ENCODE data around the gene SLC5A11. TPM values are rescaled to one million over a fixed set of nuclear protein-coding genes. Genes with fewer than 3 reads are reported as not detected.

SLC5A11 gene
- total RNA-seq, 1 experiment from 2014 or later = 0.47 TPM

GRCh38 chr16:24939224-24939623 is 93.5 kb downstream of the SLC5A11 start:
- H3K4me2 ChIP-seq (ENCODE audit: low read length) = no peak overlapping the region
- H3K27ac ChIP-seq (ENCODE audit: low read depth, low read length) = no peak overlapping the region
- H3K4me3 ChIP-seq (replicated peaks in 1 of 2; ENCODE audit: low read depth in 1 of 2, low read length in 2 of 2) = no peak overlapping the region
- no peaks in the 10 kb centered on the region for H4K20me1 ChIP-seq (ENCODE audit: insufficient read depth)
- no peaks in the 10 kb centered on the region for H3K4me1 ChIP-seq (ENCODE audit: control insufficient read depth in 1 of 2, insufficient read depth in 2 of 2, low read length in 2 of 2)
- ChIA-PET RAD21 (ENCODE audit: low non-redundant PET in 1 of 2, low total read pairs in 2 of 2, uncharacterized antibody in 2 of 2, unreplicated experiment in 2 of 2) (no interaction called here), POLR2A (no interaction called here), CTCF (no interaction called here)
- no peak overlapping the region for H2AFZ ChIP-seq (ENCODE audit: low read depth, low read length, poor library complexity, severe bottlenecking)
- H3K36me3 ChIP-seq (ENCODE audit: control insufficient read depth in 1 of 2, insufficient read depth in 2 of 2, low read length in 2 of 2) = peaks cover 5 to 23% of the 10 kb centered on the region in 2 experiments; a peak in 2 of 4 replicates
- H3K9me3 ChIP-seq (ENCODE audit: control insufficient read depth in 1 of 2, insufficient read depth in 1 of 2, low read depth in 1 of 2, low read length in 2 of 2) = no peaks in the 10 kb centered on the region
- no peaks in the 10 kb centered on the region for H3K79me2 ChIP-seq (ENCODE audit: insufficient read depth, low read length)
- H3K9ac ChIP-seq (ENCODE audit: low read length) = no peak overlapping the region
- H3K9me2 ChIP-seq (ENCODE audit: insufficient read depth) = no peaks in the 10 kb centered on the region
- no TSS peak for BruUV-seq (replicated peaks)
- DNase-seq (ENCODE audit: low read depth, low spot score) (no peak), ATAC-seq (no peak)
- no peak for TF ChIP-seq CEBPB (IDR thresholded peaks at IDR 0.05; ENCODE audit: low read depth)
- H3K27me3 ChIP-seq (ENCODE audit: insufficient read depth, low read length) = no peaks in the 10 kb centered on the region
- intact Hi-C loops (cut with micrococcal nuclease) = no loop called here

DNA sequence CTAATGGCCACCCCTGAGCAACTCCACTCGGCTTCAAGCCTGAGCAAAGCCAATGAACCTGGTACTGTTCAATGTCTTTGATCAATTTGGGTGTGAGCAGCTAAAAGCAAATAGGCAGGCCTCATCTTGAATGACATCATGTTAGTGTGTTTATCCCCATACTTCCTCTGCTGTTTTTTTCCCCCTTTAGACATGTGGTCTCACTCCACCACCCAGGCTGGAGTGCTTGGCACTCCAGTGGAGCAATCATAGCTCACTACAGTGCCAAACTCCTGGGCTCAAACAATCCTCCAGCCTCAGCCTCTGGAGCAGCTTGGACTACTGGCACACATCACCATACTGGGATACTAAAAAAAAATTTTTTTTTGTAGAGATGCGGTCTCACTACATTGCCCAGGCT is 94.0 kb downstream of the SLC5A11 start:
- Histone ChIP-seq H3K36me3 (ENCODE audit: control insufficient read depth in 1 of 2, insufficient read depth in 2 of 2, low read length in 2 of 2) (peaks cover 5 to 23% of the 10 kb centered on the region in 2 experiments; a peak in 2 of 4 replicates), H3K4me1 (ENCODE audit: control insufficient read depth in 1 of 2, insufficient read depth in 2 of 2, low read length in 2 of 2) (no peaks in the 10 kb centered on the region)
- RAD21 ChIA-PET (ENCODE audit: low non-redundant PET in 1 of 2, low total read pairs in 2 of 2, uncharacterized antibody in 2 of 2, unreplicated experiment in 2 of 2) = interaction anchor here in 1 of 2 experiments (0.6 kb wide), 1 partner anchor 1003 kb away, joined by 3 read pairs; no protein-coding TSS in a partner anchor
- no peak for TF ChIP-seq EZH2phosphoT487 (IDR thresholded peaks at IDR 0.05; ENCODE audit: borderline replicate concordance)
- no peak for TF ChIP-seq SP1 (IDR thresholded peaks at IDR 0.05; ENCODE audit: low read depth)
- no peak for TF ChIP-seq JUND (IDR thresholded peaks at IDR 0.05)
- TF ChIP-seq CEBPB (IDR thresholded peaks at IDR 0.05; ENCODE audit: low read depth) = no peak
- TF ChIP-seq ATF3 (IDR thresholded peaks at IDR 0.05) = no peak
- TF ChIP-seq EZH2 (IDR thresholded peaks at IDR 0.05) = no peak
- TF ChIP-seq TCF7L2 (IDR thresholded peaks at IDR 0.05; ENCODE audit: borderline replicate concordance, extremely low read depth, insufficient read depth, insufficient read length) = no peak
- no peak for TF ChIP-seq MAX (IDR thresholded peaks at IDR 0.05)
- no peak for TF ChIP-seq CBX3 (IDR thresholded peaks at IDR 0.05; ENCODE audit: low read depth)
- no peak for TF ChIP-seq REST (IDR thresholded peaks at IDR 0.05; ENCODE audit: low read depth)
- TF ChIP-seq EGR1 (IDR thresholded peaks at IDR 0.05; ENCODE audit: low read depth) = no peak
- TF ChIP-seq, protein P1, sequence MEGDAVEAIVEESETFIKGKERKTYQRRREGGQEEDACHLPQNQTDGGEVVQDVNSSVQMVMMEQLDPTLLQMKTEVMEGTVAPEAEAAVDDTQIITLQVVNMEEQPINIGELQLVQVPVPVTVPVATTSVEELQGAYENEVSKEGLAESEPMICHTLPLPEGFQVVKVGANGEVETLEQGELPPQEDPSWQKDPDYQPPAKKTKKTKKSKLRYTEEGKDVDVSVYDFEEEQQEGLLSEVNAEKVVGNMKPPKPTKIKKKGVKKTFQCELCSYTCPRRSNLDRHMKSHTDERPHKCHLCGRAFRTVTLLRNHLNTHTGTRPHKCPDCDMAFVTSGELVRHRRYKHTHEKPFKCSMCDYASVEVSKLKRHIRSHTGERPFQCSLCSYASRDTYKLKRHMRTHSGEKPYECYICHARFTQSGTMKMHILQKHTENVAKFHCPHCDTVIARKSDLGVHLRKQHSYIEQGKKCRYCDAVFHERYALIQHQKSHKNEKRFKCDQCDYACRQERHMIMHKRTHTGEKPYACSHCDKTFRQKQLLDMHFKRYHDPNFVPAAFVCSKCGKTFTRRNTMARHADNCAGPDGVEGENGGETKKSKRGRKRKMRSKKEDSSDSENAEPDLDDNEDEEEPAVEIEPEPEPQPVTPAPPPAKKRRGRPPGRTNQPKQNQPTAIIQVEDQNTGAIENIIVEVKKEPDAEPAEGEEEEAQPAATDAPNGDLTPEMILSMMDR (IDR thresholded peaks at IDR 0.05 in 2 of 3, conservative IDR thresholded peaks at IDR 0.05 in 1 of 3; ENCODE audit: borderline replicate concordance in 1 of 3, insufficient read depth in 1 of 3, low read depth in 2 of 3, low read length in 2 of 3) = no peak

More for the DNA sequence above, 94.0 kb downstream of the SLC5A11 start:
- no peaks in the 10 kb centered on the region for H4K20me1 ChIP-seq (ENCODE audit: insufficient read depth)
- no peak overlapping the region for H3K4me2 ChIP-seq (ENCODE audit: low read length)
- ChIA-PET POLR2A (no interaction called here), CTCF (no interaction called here)
- intact Hi-C loops (cut with micrococcal nuclease) = no loop called here
- H3K9me2 ChIP-seq (ENCODE audit: insufficient read depth) = no peaks in the 10 kb centered on the region
- H3K27ac ChIP-seq (ENCODE audit: low read depth, low read length) = no peak overlapping the region
- no peak for DNase-seq (ENCODE audit: low read depth, low spot score)
- H3K4me3 ChIP-seq (replicated peaks in 1 of 2; ENCODE audit: low read depth in 1 of 2, low read length in 2 of 2) = no peak overlapping the region
- no peak overlapping the region for H3K9ac ChIP-seq (ENCODE audit: low read length)
- no peak overlapping the region for H2AFZ ChIP-seq (ENCODE audit: low read depth, low read length, poor library complexity, severe bottlenecking)
- no peaks in the 10 kb centered on the region for H3K27me3 ChIP-seq (ENCODE audit: insufficient read depth, low read length)
- no peak for ATAC-seq
- no TSS peak for BruUV-seq (replicated peaks)
- no peaks in the 10 kb centered on the region for H3K9me3 ChIP-seq (ENCODE audit: control insufficient read depth in 1 of 2, insufficient read depth in 1 of 2, low read depth in 1 of 2, low read length in 2 of 2)
- no peaks in the 10 kb centered on the region for H3K79me2 ChIP-seq (ENCODE audit: insufficient read depth, low read length)

Measured in HCT116 (cell line).